Measurements from ENCODE around the gene ANXA8. TPM values are rescaled to one million over a fixed set of nuclear protein-coding genes. Genes with fewer than 3 reads are reported as not detected.
"Not testable (repeated sequence)": the region's sequence is repeated elsewhere in the genome, so short reads cannot be mapped to it uniquely, and the experiment has no call there.

ANXA8 gene
- not detected for total RNA-seq

- H3K4me3 ChIP-seq; intact Hi-C loops (cut with DNase I); H3K27ac ChIP-seq (replicated peaks in 1 of 4); H3K9me3 ChIP-seq; H3K36me3 ChIP-seq; H3K4me1 ChIP-seq; H3K27me3 ChIP-seq: not testable (repeated sequence)
- peak; percentile 26 for DNase-seq (ENCODE audit: extremely low spot score)
- 86% methylated on average over 7 of the region's 11 CpGs for WGBS
Measured at GRCh38 chr10:47483923-47484322, at the start of gene ANXA8. Gene ANXA8, minus strand, starts transcription at chr10:47484115. Its CDS starts 182 bp downstream, at chr10:47483933.

GRCh38 chr10:47523475-47523874, 39.6 kb upstream of the ANXA8 start, which contains the start of gene AGAP9:
Gene AGAP9, minus strand, starts transcription at chr10:47523638. Its CDS starts 112 bp downstream, at chr10:47523526.
- H3K4me3 ChIP-seq; intact Hi-C loops (cut with DNase I); DNase-seq (ENCODE audit: extremely low spot score); H3K27ac ChIP-seq (replicated peaks in 1 of 4); H3K9me3 ChIP-seq; H3K4me1 ChIP-seq; H3K27me3 ChIP-seq; H3K36me3 ChIP-seq: not testable (repeated sequence)
- WGBS: no CpG with 5 or more reads among the region's 20 CpGs

GRCh38 chr10:47502313-47502712, 18.4 kb upstream of the ANXA8 start:
- H3K4me1 ChIP-seq; H3K27me3 ChIP-seq; H3K27ac ChIP-seq (replicated peaks in 1 of 4); DNase-seq (ENCODE audit: extremely low spot score); intact Hi-C loops (cut with DNase I); H3K4me3 ChIP-seq; H3K9me3 ChIP-seq: not testable (repeated sequence)
- 80% methylated on average over 2 of the region's 9 CpGs for WGBS
- peaks cover 0 to 11% (median 5%) of the 10 kb centered on the region in 4 donors for H3K36me3 ChIP-seq

GRCh38 chr10:47494226-47494625, 10.3 kb upstream of the ANXA8 start:
- H3K4me1 ChIP-seq; H3K27ac ChIP-seq (replicated peaks in 1 of 4); intact Hi-C loops (cut with DNase I); H3K27me3 ChIP-seq; H3K36me3 ChIP-seq; DNase-seq (ENCODE audit: extremely low spot score); H3K4me3 ChIP-seq; H3K9me3 ChIP-seq: not testable (repeated sequence)
- WGBS: no CpG with 5 or more reads among the region's 6 CpGs

- no CpG with 5 or more reads among the region's 9 CpGs for WGBS
- intact Hi-C loops (cut with DNase I); H3K27me3 ChIP-seq; H3K4me3 ChIP-seq; DNase-seq (ENCODE audit: extremely low spot score); H3K27ac ChIP-seq (replicated peaks in 1 of 4); H3K4me1 ChIP-seq; H3K36me3 ChIP-seq; H3K9me3 ChIP-seq: not testable (repeated sequence)
Measured at GRCh38 chr10:47491600-47491999, 7.7 kb upstream of the ANXA8 start, which contains the start of gene FAM25G. Gene FAM25G, minus strand, starts transcription at chr10:47491700. Its CDS starts 26 bp downstream, at chr10:47491674.

GRCh38 chr10:47489630-47490029, 5.7 kb upstream of the ANXA8 start:
- H3K4me3 ChIP-seq; H3K36me3 ChIP-seq; H3K27ac ChIP-seq (replicated peaks in 1 of 4); DNase-seq (ENCODE audit: extremely low spot score); H3K4me1 ChIP-seq; H3K9me3 ChIP-seq; intact Hi-C loops (cut with DNase I); H3K27me3 ChIP-seq: not testable (repeated sequence)
- WGBS: no CpG with 5 or more reads among the region's 7 CpGs

- 80% methylated on average over 1 of the region's 4 CpGs for WGBS
- DNase-seq (ENCODE audit: extremely low spot score); H3K27me3 ChIP-seq; H3K4me3 ChIP-seq; H3K27ac ChIP-seq (replicated peaks in 1 of 4); H3K36me3 ChIP-seq; H3K9me3 ChIP-seq; H3K4me1 ChIP-seq; intact Hi-C loops (cut with DNase I): not testable (repeated sequence)
Measured at GRCh38 chr10:47485943-47486342, 2.0 kb upstream of the ANXA8 start.

GRCh38 chr10:47484786-47485185, 871 bp upstream of the ANXA8 start:
- H3K27me3 ChIP-seq; H3K36me3 ChIP-seq; H3K9me3 ChIP-seq; intact Hi-C loops (cut with DNase I); H3K4me3 ChIP-seq; H3K4me1 ChIP-seq; H3K27ac ChIP-seq (replicated peaks in 1 of 4); DNase-seq (ENCODE audit: extremely low spot score): not testable (repeated sequence)
- 100% methylated on average over 1 of the region's 11 CpGs for WGBS

- H3K4me3 ChIP-seq; intact Hi-C loops (cut with DNase I); H3K4me1 ChIP-seq; DNase-seq (ENCODE audit: extremely low spot score); H3K36me3 ChIP-seq; H3K9me3 ChIP-seq; H3K27ac ChIP-seq (replicated peaks in 1 of 4); H3K27me3 ChIP-seq: not testable (repeated sequence)
- WGBS: no CpG with 5 or more reads among the region's 1 CpG
Measured at GRCh38 chr10:47482367-47482766, 1.5 kb downstream of the ANXA8 start.

GRCh38 chr10:47481768-47482181, 2.1 kb downstream of the ANXA8 start:
- H3K27ac ChIP-seq (replicated peaks in 1 of 4); H3K9me3 ChIP-seq; H3K36me3 ChIP-seq; H3K4me1 ChIP-seq; H3K27me3 ChIP-seq; H3K4me3 ChIP-seq; intact Hi-C loops (cut with DNase I): not testable (repeated sequence)
- WGBS: no CpG with 5 or more reads among the region's 6 CpGs
- DNase-seq (ENCODE audit: extremely low spot score): peak; percentile 5

- DNase-seq (ENCODE audit: extremely low spot score); H3K27ac ChIP-seq (replicated peaks in 1 of 4); H3K27me3 ChIP-seq; H3K36me3 ChIP-seq; H3K4me3 ChIP-seq; intact Hi-C loops (cut with DNase I); H3K9me3 ChIP-seq; H3K4me1 ChIP-seq: not testable (repeated sequence)
- WGBS: no CpG with 5 or more reads among the region's 10 CpGs
Measured at GRCh38 chr10:47481182-47481766, 2.6 kb downstream of the ANXA8 start.

- H3K4me1 ChIP-seq; H3K4me3 ChIP-seq; H3K9me3 ChIP-seq; H3K27ac ChIP-seq (replicated peaks in 1 of 4); intact Hi-C loops (cut with DNase I); DNase-seq (ENCODE audit: extremely low spot score); H3K27me3 ChIP-seq; H3K36me3 ChIP-seq: not testable (repeated sequence)
- no CpG with 5 or more reads among the region's 3 CpGs for WGBS
Measured at GRCh38 chr10:47480133-47480532, 3.8 kb downstream of the ANXA8 start.

GRCh38 chr10:47478114-47478513, 5.8 kb downstream of the ANXA8 start:
- H3K4me3 ChIP-seq; H3K4me1 ChIP-seq; DNase-seq (ENCODE audit: extremely low spot score); H3K36me3 ChIP-seq; H3K9me3 ChIP-seq; intact Hi-C loops (cut with DNase I); H3K27me3 ChIP-seq; H3K27ac ChIP-seq (replicated peaks in 1 of 4): not testable (repeated sequence)
- 89% methylated on average over 3 of the region's 5 CpGs for WGBS

Data from esophagus muscularis mucosa (tissue), 4 donors.